GM18951 (cell line): ENCODE results near the gene KCNMA1.

ENCODE experiments used
- POLR2A ChIP-seq: IDR thresholded peaks from 4 replicates; pipeline ENCODE4 v1.6.1; 2011; ENCODE audit warnings: mild to moderate bottlenecking; ENCODE audit not compliant: insufficient read length, insufficient read depth; ENCODE audit errors: extremely low read depth
- in situ Hi-C: fragments of 300-500 bp; cut with MboI; formaldehyde crosslinking; loops from one replicate; pipeline ENCODE4 v1.12.0; 2022; ENCODE audit warnings: low sequenced_read_pairs, mixed read lengths, inconsistent platforms; ENCODE audit not compliant: unreplicated experiment

The KCNMA1 gene

GRCh38 chr10:77229704-77230103 is 407.9 kb downstream of the KCNMA1 start:
- in situ Hi-C loops = no loop called here
- no peak for TF ChIP-seq POLR2A

- TF ChIP-seq POLR2A = no peak
- in situ Hi-C loops = no loop called here
Measured at GRCh38 chr10:77228559-77228958, 409.0 kb downstream of the KCNMA1 start.

GRCh38 chr10:77226853-77227565 is 410.6 kb downstream of the KCNMA1 start:
- in situ Hi-C loops = no loop called here
- no peak for TF ChIP-seq POLR2A

GRCh38 chr10:77226452-77226851 is 411.2 kb downstream of the KCNMA1 start:
- in situ Hi-C loops = no loop called here
- TF ChIP-seq POLR2A = no peak

GRCh38 chr10:77226020-77226419 is 411.6 kb downstream of the KCNMA1 start:
- no peak for TF ChIP-seq POLR2A

GRCh38 chr10:77223526-77224460 is 413.8 kb downstream of the KCNMA1 start:
- TF ChIP-seq POLR2A = no peak
- in situ Hi-C loops = no loop called here

More at GRCh38 chr10:77226020-77226419, 411.6 kb downstream of the KCNMA1 start:
- in situ Hi-C loops = no loop called here

GRCh38 chr10:77220150-77220549 is 417.5 kb downstream of the KCNMA1 start:
- in situ Hi-C loops = no loop called here
- TF ChIP-seq POLR2A = no peak

GRCh38 chr10:77219046-77219445 is 418.6 kb downstream of the KCNMA1 start:
- in situ Hi-C loops = no loop called here
- no peak for TF ChIP-seq POLR2A

GRCh38 chr10:77214799-77215198 is 422.8 kb downstream of the KCNMA1 start:
- TF ChIP-seq POLR2A = no peak
- in situ Hi-C loops = no loop called here

- in situ Hi-C loops = no loop called here
- no peak for TF ChIP-seq POLR2A
Measured at GRCh38 chr10:77212632-77213031, 425.0 kb downstream of the KCNMA1 start.

- no peak for TF ChIP-seq POLR2A
- in situ Hi-C loops = no loop called here
Measured at GRCh38 chr10:77210645-77211044, 427.0 kb downstream of the KCNMA1 start.

- in situ Hi-C loops = no loop called here
- TF ChIP-seq POLR2A = no peak
Measured at GRCh38 chr10:77208684-77209256, 428.8 kb downstream of the KCNMA1 start.

- in situ Hi-C loops = no loop called here
- TF ChIP-seq POLR2A = no peak
Measured at GRCh38 chr10:77207828-77208185, 429.8 kb downstream of the KCNMA1 start.
